ENCODE measurements around the gene ADD3. TPM values are rescaled to one million over a fixed set of nuclear protein-coding genes. Genes with fewer than 3 reads are reported as not detected.

The ADD3 gene
- polyA plus RNA-seq, 1 donor (not counting 4 experiments of a cell fraction or from before 2014, with no cell fraction given) = 61.7 TPM

- no peak for FAIRE-seq
- no peaks in the 10 kb centered on the region for H3K9me1 ChIP-seq (ENCODE audit: control insufficient read depth, extremely low read depth, insufficient read depth, low read length)
- H3K36me3 ChIP-seq (ENCODE audit: control insufficient read depth in 2 of 2, extremely low read depth in 1 of 2, insufficient read depth in 2 of 2, low read length in 2 of 2) = no peaks in the 10 kb centered on the region
- H4K20me1 ChIP-seq (ENCODE audit: control insufficient read depth, extremely low read depth, insufficient read depth, low read length) = no peaks in the 10 kb centered on the region
- H3K4me2 ChIP-seq (ENCODE audit: control insufficient read depth, extremely low read depth, insufficient read depth, low read depth, low read length) = no peak overlapping the region
- H2AFZ ChIP-seq (ENCODE audit: control insufficient read depth, low read length) = no peak overlapping the region
- H3K79me2 ChIP-seq (ENCODE audit: control insufficient read depth, insufficient read depth, low read length) = no peaks in the 10 kb centered on the region
- no peaks in the 10 kb centered on the region for H3K4me1 ChIP-seq (ENCODE audit: control insufficient read depth, extremely low read depth, insufficient read depth, low read length)
- no peak overlapping the region for H3K27ac ChIP-seq (ENCODE audit: control insufficient read depth, insufficient read depth, low read length)
- H3K4me3 ChIP-seq (ENCODE audit: control insufficient read depth in 2 of 3, extremely low read depth in 1 of 3, insufficient read depth in 2 of 3, low read depth in 1 of 3, low read length in 3 of 3) = no peak overlapping the region
- dilution Hi-C loops (cut with MboI; ENCODE audit: extremely low pct_ligation_motif_present, low sequenced_read_pairs) = no loop called here
- peaks cover 17% of the 10 kb centered on the region for H3K27me3 ChIP-seq (ENCODE audit: control insufficient read depth, extremely low read depth, insufficient read depth, low read length)
- no peak for DNase-seq (ENCODE audit: low read depth, low spot score)
- TF ChIP-seq CTCF (optimal IDR thresholded peaks at IDR 0.05 in 1 of 3, IDR thresholded peaks at IDR 0.05 in 1 of 3, conservative IDR thresholded peaks at IDR 0.05 in 1 of 3; ENCODE audit: extremely low read depth in 1 of 3, insufficient read depth in 2 of 3, low read length in 3 of 3) (no peak), EZH2 (IDR thresholded peaks at IDR 0.05; ENCODE audit: low read length) (no peak)
- H3K9me3 ChIP-seq (ENCODE audit: control insufficient read depth, low read depth, low read length) = no peaks in the 10 kb centered on the region
- no peak overlapping the region for H3K9ac ChIP-seq (ENCODE audit: control insufficient read depth, extremely low read depth, insufficient read depth, low read length)
Observed at GRCh38 chr10:110151467-110151866, 143.7 kb downstream of the ADD3 start.

- Histone ChIP-seq H3K36me3 (ENCODE audit: control insufficient read depth in 2 of 2, extremely low read depth in 1 of 2, insufficient read depth in 2 of 2, low read length in 2 of 2) (no peaks in the 10 kb centered on the region), H3K9ac (ENCODE audit: control insufficient read depth, extremely low read depth, insufficient read depth, low read length) (no peak overlapping the region), H3K4me2 (ENCODE audit: control insufficient read depth, extremely low read depth, insufficient read depth, low read depth, low read length) (no peak overlapping the region), H3K27me3 (ENCODE audit: control insufficient read depth, extremely low read depth, insufficient read depth, low read length) (peaks cover 17% of the 10 kb centered on the region), H3K9me3 (ENCODE audit: control insufficient read depth, low read depth, low read length) (no peaks in the 10 kb centered on the region), H3K9me1 (ENCODE audit: control insufficient read depth, extremely low read depth, insufficient read depth, low read length) (no peaks in the 10 kb centered on the region), H3K79me2 (ENCODE audit: control insufficient read depth, insufficient read depth, low read length) (no peaks in the 10 kb centered on the region), H3K4me1 (ENCODE audit: control insufficient read depth, extremely low read depth, insufficient read depth, low read length) (no peaks in the 10 kb centered on the region), H3K27ac (ENCODE audit: control insufficient read depth, insufficient read depth, low read length) (no peak overlapping the region), H4K20me1 (ENCODE audit: control insufficient read depth, extremely low read depth, insufficient read depth, low read length) (no peaks in the 10 kb centered on the region), H3K4me3 (ENCODE audit: control insufficient read depth in 2 of 3, extremely low read depth in 1 of 3, insufficient read depth in 2 of 3, low read depth in 1 of 3, low read length in 3 of 3) (no peak overlapping the region), H2AFZ (ENCODE audit: control insufficient read depth, low read length) (no peak overlapping the region)
- DNase-seq (ENCODE audit: low read depth, low spot score) = no peak
- TF ChIP-seq CTCF (optimal IDR thresholded peaks at IDR 0.05 in 1 of 3, IDR thresholded peaks at IDR 0.05 in 1 of 3, conservative IDR thresholded peaks at IDR 0.05 in 1 of 3; ENCODE audit: extremely low read depth in 1 of 3, insufficient read depth in 2 of 3, low read length in 3 of 3) (no peak), EZH2 (IDR thresholded peaks at IDR 0.05; ENCODE audit: low read length) (no peak)
- FAIRE-seq = no peak
- dilution Hi-C loops (cut with MboI; ENCODE audit: extremely low pct_ligation_motif_present, low sequenced_read_pairs) = no loop called here
Observed at GRCh38 chr10:110151971-110152370, 144.2 kb downstream of the ADD3 start.

Measured in keratinocyte (primary cell).